Measurements from ENCODE around the gene ZC3H8. TPM values are rescaled to one million over a fixed set of nuclear protein-coding genes. Genes with fewer than 3 reads are reported as not detected.

Gene ZC3H8
- total RNA-seq, 1 donor from 2014 or later = 15.7 TPM

GRCh38 chr2:112194482-112194881 lies 60.4 kb downstream of the ZC3H8 start:
- TF ChIP-seq CTCF (IDR thresholded peaks at IDR 0.05) (no peak), POLR2AphosphoS5 (IDR thresholded peaks at IDR 0.05; ENCODE audit: insufficient read depth in 1 of 2, low read depth in 1 of 2) (no peak), POLR2A (IDR thresholded peaks at IDR 0.05) (no peak)
- intact Hi-C loops (cut with DNase I) = no loop called here
- Histone ChIP-seq H3K4me3 (no peak overlapping the region), H3K36me3 (no peaks in the 10 kb centered on the region), H3K27ac (no peak overlapping the region), H3K4me1 (no peaks in the 10 kb centered on the region), H3K27me3 (no peaks in the 10 kb centered on the region), H3K9me3 (no peaks in the 10 kb centered on the region)
- DNase-seq (ENCODE audit: extremely low spot score in 2 of 2) = no peak

GRCh38 chr2:112194028-112194427 lies 60.8 kb downstream of the ZC3H8 start:
- intact Hi-C loops (cut with DNase I) = no loop called here
- DNase-seq (ENCODE audit: extremely low spot score in 2 of 2) = no peak
- TF ChIP-seq POLR2AphosphoS5 (IDR thresholded peaks at IDR 0.05; ENCODE audit: insufficient read depth in 1 of 2, low read depth in 1 of 2) (no peak), POLR2A (IDR thresholded peaks at IDR 0.05) (no peak), CTCF (IDR thresholded peaks at IDR 0.05) (no peak)

GRCh38 chr2:112189001-112189556 lies 65.8 kb downstream of the ZC3H8 start:
- no peaks in the 10 kb centered on the region for H3K4me1 ChIP-seq
- DNase-seq (ENCODE audit: extremely low spot score in 2 of 2) = peak; percentile 55 to 58
- H3K4me3 ChIP-seq = no peak overlapping the region
- intact Hi-C loops (cut with DNase I) = no loop called here
- no peaks in the 10 kb centered on the region for H3K27me3 ChIP-seq
- H3K27ac ChIP-seq = no peak overlapping the region
- TF ChIP-seq POLR2AphosphoS5 (IDR thresholded peaks at IDR 0.05; ENCODE audit: insufficient read depth in 1 of 2, low read depth in 1 of 2) (no peak), POLR2A (IDR thresholded peaks at IDR 0.05) (no peak), CTCF (IDR thresholded peaks at IDR 0.05) (no peak)
- no peaks in the 10 kb centered on the region for H3K36me3 ChIP-seq
- no peaks in the 10 kb centered on the region for H3K9me3 ChIP-seq

More at GRCh38 chr2:112194028-112194427, 60.8 kb downstream of the ZC3H8 start:
- no peaks in the 10 kb centered on the region for H3K36me3 ChIP-seq
- H3K9me3 ChIP-seq = no peaks in the 10 kb centered on the region
- no peaks in the 10 kb centered on the region for H3K27me3 ChIP-seq
- H3K4me1 ChIP-seq = no peaks in the 10 kb centered on the region
- H3K4me3 ChIP-seq = no peak overlapping the region
- H3K27ac ChIP-seq = no peak overlapping the region

GRCh38 chr2:112187805-112188596 lies 66.8 kb downstream of the ZC3H8 start:
- peak; percentile 69 to 85 for DNase-seq (ENCODE audit: extremely low spot score in 2 of 2)
- intact Hi-C loops (cut with DNase I) = no loop called here
- TF ChIP-seq POLR2A (IDR thresholded peaks at IDR 0.05) (peak in 1 of 2 donors; percentile 6), POLR2AphosphoS5 (IDR thresholded peaks at IDR 0.05; ENCODE audit: insufficient read depth in 1 of 2, low read depth in 1 of 2) (peak in 1 of 2 donors; percentile 19), CTCF (IDR thresholded peaks at IDR 0.05) (no peak)
- H3K27ac ChIP-seq = peak overlapping the region; percentile 13
- H3K4me3 ChIP-seq = no peak overlapping the region
- no peaks in the 10 kb centered on the region for H3K4me1 ChIP-seq
- no peaks in the 10 kb centered on the region for H3K36me3 ChIP-seq
- no peaks in the 10 kb centered on the region for H3K9me3 ChIP-seq
- no peaks in the 10 kb centered on the region for H3K27me3 ChIP-seq
